Activated T-cell treated with anti-CD3 and anti-CD28 coated beads for 24 hours (primary cell): Measurements from ENCODE around the gene TRIML2.

Source experiments
- DNase-seq: peaks from one replicate; pipeline ENCODE4 v3.0.0-alpha.2; 2020; ENCODE audit warnings: low read depth

The TRIML2 gene

GRCh38 chr4:188109157-188109755 lies at the start of gene TRIML2:
TSS of gene TRIML2 (minus strand) at chr4:188109603. CDS start at chr4:188105368, 4,235 bp downstream.
- DNase-seq = no peak

GRCh38 chr4:188158336-188158735 lies 48.9 kb upstream of the TRIML2 start:
- no peak for DNase-seq

- DNase-seq = no peak
Measured at GRCh38 chr4:188154668-188155405, 45.4 kb upstream of the TRIML2 start.

GRCh38 chr4:188147776-188148175 lies 38.4 kb upstream of the TRIML2 start:
- no peak for DNase-seq

GRCh38 chr4:188147176-188147575 lies 37.8 kb upstream of the TRIML2 start:
- no peak for DNase-seq

GRCh38 chr4:188146618-188147017 lies 37.2 kb upstream of the TRIML2 start:
- no peak for DNase-seq

- DNase-seq = no peak
Measured at GRCh38 chr4:188145601-188146000, 36.2 kb upstream of the TRIML2 start.

- DNase-seq = no peak
Measured at GRCh38 chr4:188143731-188144130, 34.3 kb upstream of the TRIML2 start.

GRCh38 chr4:188139671-188140070 lies 30.3 kb upstream of the TRIML2 start:
- no peak for DNase-seq

- no peak for DNase-seq
Measured at GRCh38 chr4:188139141-188139540, 29.7 kb upstream of the TRIML2 start, which contains the start of gene TRIML1. TSS of gene TRIML1 (plus strand) at chr4:188139441. CDS start at chr4:188139559, 118 bp downstream.

GRCh38 chr4:188138227-188138626 lies 28.8 kb upstream of the TRIML2 start:
- no peak for DNase-seq

GRCh38 chr4:188132232-188132631 lies 22.8 kb upstream of the TRIML2 start:
- DNase-seq = no peak

- DNase-seq = no peak
Measured at GRCh38 chr4:188130355-188130754, 21.0 kb upstream of the TRIML2 start.

GRCh38 chr4:188127214-188127874 lies 17.9 kb upstream of the TRIML2 start:
- no peak for DNase-seq

GRCh38 chr4:188121530-188121929 lies 12.1 kb upstream of the TRIML2 start:
- DNase-seq = no peak

GRCh38 chr4:188117631-188118324 lies 8.4 kb upstream of the TRIML2 start:
- no peak for DNase-seq

- no peak for DNase-seq
Measured at GRCh38 chr4:188113156-188113555, 3.8 kb upstream of the TRIML2 start.

- no peak for DNase-seq
Measured at GRCh38 chr4:188111955-188112354, 2.6 kb upstream of the TRIML2 start.

- DNase-seq = no peak
Measured at GRCh38 chr4:188110741-188111471, 1.5 kb upstream of the TRIML2 start.

- no peak for DNase-seq
Measured at GRCh38 chr4:188110036-188110435, 633 bp upstream of the TRIML2 start.

GRCh38 chr4:188107931-188108843 lies 1.2 kb downstream of the TRIML2 start:
- DNase-seq = no peak
